Measurements from ENCODE around the gene AFAP1. TPM values are rescaled to one million over a fixed set of nuclear protein-coding genes. Genes with fewer than 3 reads are reported as not detected.
A peak's percentile ranks its signal among the peaks of the same experiment; 100 is the strongest.

The AFAP1 gene
- total RNA-seq, 4 donors from 2014 or later = 8.2 to 55.0 (median 28.9) TPM

GRCh38 chr4:7759635-7760034 lies 180.0 kb downstream of the AFAP1 start:
- Histone ChIP-seq H3K27ac (no peak overlapping the region), H3K4me1 (peaks cover 0 to 5% of the 10 kb centered on the region in 2 donors)
- intact Hi-C loops (cut with DNase I; ENCODE audit: low total_unique reads) = no loop called here

GRCh38 chr4:7759216-7759615 lies 180.4 kb downstream of the AFAP1 start:
- H3K4me1 ChIP-seq = peaks cover 0 to 5% of the 10 kb centered on the region in 2 donors
- TF ChIP-seq CTCF (IDR thresholded peaks at IDR 0.05) (no peak), POLR2A (IDR thresholded peaks at IDR 0.05) (no peak)
- intact Hi-C loops (cut with DNase I; ENCODE audit: low total_unique reads) = no loop called here
- no peak for DNase-seq
- H3K27me3 ChIP-seq = no peaks in the 10 kb centered on the region
- no peak overlapping the region for H3K27ac ChIP-seq
- H3K9me3 ChIP-seq = no peaks in the 10 kb centered on the region
- H3K36me3 ChIP-seq = no peaks in the 10 kb centered on the region
- no peak overlapping the region for H3K4me3 ChIP-seq

More at GRCh38 chr4:7759635-7760034, 180.0 kb downstream of the AFAP1 start:
- TF ChIP-seq POLR2A (IDR thresholded peaks at IDR 0.05) = no peak
- TF ChIP-seq CTCF (IDR thresholded peaks at IDR 0.05) = no peak
- H3K9me3 ChIP-seq = no peaks in the 10 kb centered on the region
- DNase-seq = no peak
- H3K4me3 ChIP-seq = no peak overlapping the region
- H3K27me3 ChIP-seq = no peaks in the 10 kb centered on the region
- no peaks in the 10 kb centered on the region for H3K36me3 ChIP-seq

- no peaks in the 10 kb centered on the region for H3K9me3 ChIP-seq
- peaks cover 0 to 5% of the 10 kb centered on the region in 2 donors for H3K4me1 ChIP-seq
- peak overlapping the region in 1 of 2 donors; percentile 32 for H3K27ac ChIP-seq
- no peaks in the 10 kb centered on the region for H3K36me3 ChIP-seq
- H3K4me3 ChIP-seq = no peak overlapping the region
- TF ChIP-seq CTCF (IDR thresholded peaks at IDR 0.05) (no peak), POLR2A (IDR thresholded peaks at IDR 0.05) (no peak)
- H3K27me3 ChIP-seq = no peaks in the 10 kb centered on the region
- no peak for DNase-seq
- intact Hi-C loops (cut with DNase I; ENCODE audit: low total_unique reads) = no loop called here
Observed at GRCh38 chr4:7758476-7758875, 181.2 kb downstream of the AFAP1 start.

- intact Hi-C loops (cut with DNase I; ENCODE audit: low total_unique reads) = no loop called here
- Histone ChIP-seq H3K4me1 (peaks cover 0 to 5% of the 10 kb centered on the region in 2 donors), H3K36me3 (no peaks in the 10 kb centered on the region), H3K27ac (peak overlapping the region; percentile 31 to 32), H3K4me3 (no peak overlapping the region), H3K27me3 (no peaks in the 10 kb centered on the region), H3K9me3 (no peaks in the 10 kb centered on the region)
- TF ChIP-seq CTCF (IDR thresholded peaks at IDR 0.05) (no peak), POLR2A (IDR thresholded peaks at IDR 0.05) (no peak)
- DNase-seq = peak; percentile 65 to 72
Observed at GRCh38 chr4:7757501-7758471, 181.9 kb downstream of the AFAP1 start.

Data from uterus (tissue), 4 donors.